HG03280 (cell line): ENCODE measurements around the gene B4GALNT2.
"Not testable (repeated sequence)": the region's sequence is repeated elsewhere in the genome, so short reads cannot be mapped to it uniquely, and the experiment has no call there.

Experiments used
- ATAC-seq: cut with Tn5 transposase; IDR thresholded peaks from one replicate; pipeline ENCODE4 v1.9.1; 2021; ENCODE audit warnings: mild to moderate bottlenecking, moderate library complexity; ENCODE audit not compliant: unreplicated experiment

Gene B4GALNT2

DNA sequence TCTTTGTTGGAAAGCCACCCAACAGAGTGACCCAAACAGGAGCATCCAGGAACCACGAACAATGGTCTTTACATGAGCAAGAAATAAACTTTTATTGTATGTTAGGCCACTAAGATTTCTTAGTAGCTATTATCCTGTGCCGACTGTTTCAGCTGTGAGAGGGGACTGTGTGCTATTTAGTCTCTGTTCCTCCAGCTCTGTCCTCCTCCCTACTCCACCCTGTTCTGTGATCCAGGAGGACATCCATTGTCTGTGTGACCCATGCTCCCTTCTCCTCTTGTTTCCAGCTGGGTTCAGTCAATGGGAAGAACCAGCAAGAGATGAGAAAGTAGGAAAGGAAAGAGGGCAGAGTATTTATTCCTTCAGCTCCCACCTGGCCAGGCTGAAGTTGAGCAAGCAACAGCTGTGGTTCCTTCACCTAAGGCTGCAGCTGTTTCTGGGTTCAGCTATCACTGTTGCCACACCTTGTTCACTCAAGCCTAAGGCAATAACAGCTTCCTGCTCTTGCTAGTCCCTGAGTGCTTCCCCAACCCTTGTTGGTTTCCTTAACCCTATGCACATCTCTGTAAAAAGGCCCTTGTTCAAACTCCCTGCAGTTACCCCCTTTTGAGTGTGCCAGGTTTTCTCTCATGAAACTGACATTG, 14.9 kb upstream of the B4GALNT2 start:
- ATAC-seq = no peak

DNA sequence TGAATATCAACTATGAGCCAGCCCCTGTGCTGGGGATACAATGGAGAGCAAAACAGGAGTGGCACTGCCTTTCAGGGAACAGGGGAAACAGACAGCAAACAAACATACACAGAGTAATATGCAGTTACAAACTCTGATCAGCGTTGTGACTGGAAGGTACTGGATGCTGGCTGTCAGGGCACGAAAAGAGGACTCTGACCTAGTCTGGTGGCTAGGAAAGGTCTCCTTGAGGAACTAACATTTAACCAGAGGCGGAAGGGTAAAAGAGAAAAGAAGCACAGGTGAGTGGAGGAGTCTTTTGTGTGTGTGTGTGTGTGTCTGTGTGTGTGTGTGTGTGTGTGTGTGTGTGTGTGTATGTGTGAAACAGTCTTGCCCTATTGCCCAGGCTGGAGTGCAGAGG, 12.4 kb upstream of the B4GALNT2 start:
- no peak for ATAC-seq

DNA sequence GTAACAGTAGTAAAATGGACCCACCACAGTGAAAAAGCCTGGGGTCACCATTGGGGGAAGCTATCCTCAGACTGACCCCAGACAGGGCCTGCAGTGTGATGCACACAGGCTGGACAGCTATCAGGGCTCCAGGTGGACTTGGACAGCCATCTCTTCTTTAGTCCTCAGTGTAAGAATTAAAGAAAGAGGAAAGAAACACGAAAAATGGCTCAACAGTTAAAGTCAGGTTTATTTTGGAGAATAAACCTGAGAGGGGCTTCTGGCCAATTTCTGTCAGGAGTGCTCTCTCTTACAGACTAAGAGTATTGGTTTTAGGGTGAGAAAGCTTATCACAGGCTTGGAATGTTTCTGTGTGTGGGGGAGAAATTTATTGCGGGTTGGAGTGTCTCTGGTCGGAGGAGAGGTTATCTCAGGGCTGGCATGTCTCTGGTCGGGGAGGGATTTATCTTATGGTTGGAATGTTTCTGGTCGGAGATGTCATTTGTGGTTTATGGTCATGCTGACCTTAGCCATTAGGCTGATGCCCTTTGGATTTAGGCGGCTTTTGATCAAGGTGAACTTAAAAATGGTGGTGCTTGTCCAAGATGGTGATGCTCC, 10.8 kb upstream of the B4GALNT2 start:
- no peak for ATAC-seq

- ATAC-seq = no peak
These were observed 10.0 kb upstream of the B4GALNT2 start for GRCh38 chr17:49122566-49122965.

DNA sequence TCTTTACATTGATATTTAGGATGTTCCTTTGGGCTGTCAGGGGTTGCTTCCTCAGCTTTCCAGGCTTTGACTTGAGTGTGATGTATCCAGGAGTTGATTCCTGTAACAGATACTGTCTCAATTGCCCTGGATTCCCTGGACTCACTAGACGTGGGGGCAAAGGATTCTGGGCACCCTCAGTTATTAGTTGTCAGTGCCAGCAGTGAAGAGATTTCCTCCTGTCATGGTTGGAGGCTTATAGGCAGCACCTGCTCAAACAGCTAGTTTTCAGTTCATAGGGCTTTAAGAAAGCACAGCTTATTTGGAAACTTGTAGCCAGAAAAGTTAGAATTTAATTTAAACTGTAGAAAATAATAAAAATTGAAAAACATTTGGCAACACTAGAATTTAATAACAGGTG, 9.5 kb upstream of the B4GALNT2 start:
- ATAC-seq = no peak

DNA sequence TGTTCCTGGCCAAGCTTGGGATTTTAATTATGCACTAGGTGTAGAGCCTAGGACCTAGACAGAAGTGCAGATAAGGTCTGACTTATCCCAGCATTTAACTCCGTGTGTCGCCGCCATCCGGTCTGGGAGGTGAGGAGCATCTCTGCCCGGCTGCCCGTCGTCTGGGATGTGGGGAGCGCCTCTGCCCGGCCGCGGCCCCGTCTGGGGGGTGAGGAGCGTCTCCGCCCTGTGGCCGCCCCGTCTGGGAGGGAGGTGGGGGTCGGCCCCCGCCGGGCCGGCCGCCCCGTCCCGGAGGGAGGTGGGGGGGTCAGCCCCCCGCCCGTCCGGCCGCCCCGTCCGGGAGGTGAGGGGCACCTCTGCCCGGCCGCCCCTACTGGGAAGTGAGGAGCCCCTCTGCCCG, 7.1 kb upstream of the B4GALNT2 start:
- ATAC-seq = no peak

- not testable (repeated sequence) for ATAC-seq
These were observed 6.2 kb upstream of the B4GALNT2 start for GRCh38 chr17:49126183-49126859.

DNA sequence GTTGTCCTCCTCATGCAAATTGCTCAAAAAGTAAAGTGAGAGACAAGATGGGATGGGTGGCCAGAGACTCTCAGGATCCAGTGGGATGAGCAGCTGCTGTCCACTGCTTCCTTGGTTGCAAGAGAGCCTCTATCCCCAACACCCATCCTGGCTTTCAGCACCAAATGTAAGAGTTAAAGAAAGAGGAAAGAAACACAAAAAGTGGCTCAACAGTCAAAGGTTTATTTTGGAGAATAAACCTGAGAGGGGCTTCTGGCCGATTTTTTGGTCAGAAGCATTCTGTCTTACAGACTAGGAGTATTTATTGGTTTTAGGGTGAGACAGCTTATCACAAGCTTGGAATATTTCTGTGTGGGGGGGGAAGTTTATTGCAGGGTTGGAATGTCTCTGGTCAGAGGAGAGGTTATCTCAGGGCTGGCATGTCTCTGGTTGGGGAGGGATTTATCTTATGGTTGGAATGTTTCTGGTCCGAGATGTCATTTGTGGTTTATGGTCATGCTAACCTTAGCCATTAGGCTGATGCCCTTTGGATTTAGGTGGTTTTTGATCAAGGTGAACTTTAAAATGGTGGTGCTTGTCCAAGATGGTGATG, 3.1 kb upstream of the B4GALNT2 start:
- ATAC-seq = not testable (repeated sequence)

- ATAC-seq = no peak
These were observed 1.7 kb upstream of the B4GALNT2 start for GRCh38 chr17:49130891-49131290.

DNA sequence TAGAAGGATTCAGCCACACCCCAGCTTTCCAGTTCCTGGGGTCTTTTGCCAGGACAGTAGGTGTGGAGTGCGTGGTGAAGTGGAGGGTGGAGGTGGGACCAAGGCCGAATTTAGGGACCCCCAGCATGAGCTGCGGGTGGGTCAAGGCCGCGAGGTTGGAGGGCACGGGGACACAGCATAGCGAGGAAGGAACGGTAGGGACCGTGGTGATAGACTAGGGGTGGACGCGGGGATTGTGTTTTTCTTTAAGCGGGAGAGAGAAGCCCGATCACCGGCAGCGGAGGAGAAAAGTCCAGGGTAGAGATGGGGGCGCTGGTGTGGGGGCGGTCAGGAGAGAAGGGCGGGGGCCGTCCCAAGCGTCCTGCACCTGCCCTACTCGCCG, 261 bp upstream of the B4GALNT2 start:
- no peak for ATAC-seq

DNA sequence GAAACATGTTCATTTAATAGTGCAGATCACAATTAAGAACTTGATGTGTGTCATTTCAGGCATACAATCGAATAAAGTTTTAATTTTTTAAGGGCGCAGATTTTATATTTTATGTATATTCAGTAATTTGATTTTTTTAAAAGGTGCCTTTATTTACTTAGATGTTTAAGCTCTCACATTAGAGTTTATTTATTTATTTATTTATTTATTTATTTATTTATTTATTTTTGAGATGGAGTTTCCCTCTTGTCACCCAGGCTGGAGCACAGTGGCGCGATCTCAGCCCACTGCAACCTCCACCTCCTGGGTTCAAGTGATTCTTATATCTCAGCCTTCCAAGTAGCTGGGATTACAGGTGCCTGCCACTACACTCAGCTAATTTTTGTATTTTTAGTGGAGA, 3.8 kb downstream of the B4GALNT2 start:
- no peak for ATAC-seq

- not testable (repeated sequence) for ATAC-seq
These were observed 13.1 kb downstream of the B4GALNT2 start for GRCh38 chr17:49145654-49146053.

GRCh38 chr17:49146620-49147306, 14.2 kb downstream of the B4GALNT2 start:
- no peak for ATAC-seq

DNA sequence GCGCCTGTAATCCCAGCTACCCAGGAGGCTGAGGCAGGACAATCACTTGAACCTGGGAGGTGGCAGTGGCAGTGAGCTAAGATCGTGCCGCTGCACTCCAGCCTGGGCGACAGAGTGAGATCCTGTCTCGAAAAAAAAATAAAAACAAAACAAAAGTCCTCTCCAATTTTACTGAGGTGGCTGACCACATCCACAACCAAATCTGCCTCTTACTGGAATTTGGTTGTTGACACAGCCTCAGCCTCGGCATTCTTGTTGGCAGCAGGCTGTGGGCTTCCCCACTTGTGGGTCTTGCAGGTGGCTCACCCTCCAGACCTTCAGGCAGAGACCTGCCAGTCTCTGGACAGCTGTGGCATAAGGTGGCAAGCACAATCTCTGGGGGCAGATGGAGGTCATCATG, 15.6 kb downstream of the B4GALNT2 start:
- no peak for ATAC-seq

DNA sequence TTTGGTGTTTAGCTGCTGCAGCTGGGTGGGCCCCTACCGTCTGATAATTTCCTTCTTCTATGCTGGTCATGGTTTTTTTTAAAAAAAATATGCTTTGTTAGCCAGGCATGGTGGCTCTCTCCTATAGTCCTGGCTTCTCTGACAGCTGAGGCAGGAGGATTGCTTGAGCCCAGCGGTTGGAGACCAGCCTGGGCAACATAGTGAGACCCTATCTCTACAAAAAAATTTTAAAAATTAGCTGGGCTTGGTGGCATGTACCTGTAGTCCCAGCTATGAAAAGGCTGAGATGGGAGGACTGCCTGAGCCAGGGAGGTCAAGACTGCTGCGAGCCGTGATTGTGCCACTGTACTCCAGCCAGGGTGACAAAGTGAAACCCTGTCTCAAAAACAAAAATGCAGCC, 19.4 kb downstream of the B4GALNT2 start:
- ATAC-seq = no peak

DNA sequence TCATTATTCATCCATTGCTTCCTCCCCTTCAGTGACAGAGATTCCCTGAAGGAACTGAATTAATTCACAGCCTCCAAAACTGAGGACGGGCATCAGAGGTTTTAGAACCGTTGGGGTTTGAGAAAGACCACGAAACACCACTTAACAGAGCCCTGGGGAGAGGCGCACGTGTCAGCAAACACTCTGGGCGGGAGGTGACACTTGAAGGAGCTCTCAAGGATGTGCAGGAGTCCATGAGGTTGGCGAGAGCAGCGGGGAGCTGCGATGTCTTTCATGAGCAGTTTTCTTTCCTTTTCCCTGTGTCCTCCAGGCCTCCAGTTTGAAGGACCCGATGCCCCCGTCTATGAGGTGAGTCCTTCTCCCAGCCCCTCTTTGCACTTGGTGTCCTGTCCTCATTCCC, 23.7 kb downstream of the B4GALNT2 start:
- ATAC-seq = no peak

DNA sequence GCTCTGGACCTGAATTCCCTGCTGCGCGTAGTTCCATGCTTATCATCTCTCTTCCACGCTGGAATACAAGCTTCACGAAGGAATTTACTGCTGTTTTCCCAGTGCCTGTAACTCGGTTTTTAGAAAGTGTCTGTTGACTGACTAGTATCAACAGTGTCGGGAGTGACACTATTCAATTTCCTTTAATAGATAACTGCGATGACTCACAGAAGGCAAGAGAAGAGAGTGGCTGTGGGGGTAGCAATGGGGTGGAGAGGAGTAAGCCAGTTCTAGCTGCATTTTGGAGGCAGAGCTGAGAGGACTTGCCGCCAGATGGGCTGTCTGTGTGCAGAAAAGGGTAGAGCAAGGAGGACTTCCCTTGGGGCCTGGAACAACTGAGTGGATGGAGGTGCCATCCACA, 25.2 kb downstream of the B4GALNT2 start:
- ATAC-seq = no peak

- ATAC-seq = no peak
These were observed 30.3 kb downstream of the B4GALNT2 start for GRCh38 chr17:49162866-49163265.

DNA sequence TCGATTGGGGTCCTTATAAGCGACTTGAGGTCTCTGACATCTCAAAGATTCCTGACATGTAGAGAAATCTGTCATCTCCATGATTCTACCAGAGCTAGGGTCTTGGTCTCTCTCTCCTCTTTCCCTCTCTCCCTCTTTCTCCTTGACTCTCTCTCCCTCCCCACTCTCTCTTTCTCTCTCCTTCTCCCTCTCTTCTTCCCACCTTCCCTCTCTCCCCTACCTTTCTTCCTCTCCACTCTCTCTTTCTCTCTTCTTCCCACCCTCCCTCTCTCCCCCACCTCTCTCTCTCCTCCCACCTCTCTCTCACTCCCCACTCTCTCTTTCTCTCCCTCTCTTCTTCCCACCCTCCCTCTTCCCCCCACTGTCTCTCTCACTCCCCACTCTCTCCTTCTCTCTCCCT, 32.6 kb downstream of the B4GALNT2 start:
- no peak for ATAC-seq

GRCh38 chr17:49168706-49169105, 36.1 kb downstream of the B4GALNT2 start:
- no peak for ATAC-seq

GRCh38 chr17:49170216-49170615, 37.6 kb downstream of the B4GALNT2 start:
- no peak for ATAC-seq
